ENCODE measurements around the gene CTU2. TPM values are rescaled to one million over a fixed set of nuclear protein-coding genes. Genes with fewer than 3 reads are reported as not detected.

The CTU2 gene
- 13.7 and 15.0 TPM in 2 replicates for total RNA-seq

DNA sequence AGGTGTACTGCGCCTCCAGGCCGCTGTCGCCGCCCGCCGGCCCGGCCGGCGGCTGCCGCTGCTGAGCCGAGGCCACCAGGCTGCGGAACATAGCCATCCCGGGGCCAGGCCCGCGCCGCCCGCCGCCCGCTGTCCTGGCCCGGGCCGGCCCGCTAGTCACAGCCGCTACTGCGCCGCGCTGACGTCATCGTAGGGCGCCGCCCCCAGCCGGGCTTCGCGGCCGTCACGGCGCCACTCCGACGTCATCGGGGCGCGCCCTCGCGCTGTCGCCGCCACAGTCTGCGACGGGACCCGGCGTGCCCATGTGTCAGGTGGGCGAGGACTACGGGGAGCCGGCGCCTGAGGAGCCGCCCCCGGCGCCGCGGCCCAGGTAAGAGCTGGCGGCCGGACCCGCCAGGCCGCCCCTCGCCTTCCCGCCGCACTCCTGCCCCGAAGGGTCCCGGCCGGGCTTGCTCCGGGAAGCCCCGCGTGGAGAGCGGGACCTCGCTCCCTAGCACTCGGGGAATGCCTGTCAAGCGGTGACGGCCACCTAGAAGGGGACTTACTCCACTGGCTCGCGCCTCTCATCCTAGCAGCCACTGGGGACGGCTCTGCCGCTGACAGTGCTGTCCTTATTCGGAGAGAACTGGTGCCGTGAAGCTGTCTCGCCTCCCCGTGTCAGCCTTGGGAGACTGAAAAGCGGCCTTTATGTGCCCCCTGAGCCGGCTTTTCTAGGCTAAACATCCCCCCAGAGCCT is at the start of gene CTU2, which contains the start of gene RNF166:
Gene CTU2, plus strand, starts transcription at position 275 of the 736 bp plus-strand sequence. Its CDS starts 28 bp downstream, at position 303.
Gene RNF166, minus strand, starts transcription at position 180 of the 736 bp plus-strand sequence. Its CDS starts 83 bp downstream, at position 97.

DNA sequence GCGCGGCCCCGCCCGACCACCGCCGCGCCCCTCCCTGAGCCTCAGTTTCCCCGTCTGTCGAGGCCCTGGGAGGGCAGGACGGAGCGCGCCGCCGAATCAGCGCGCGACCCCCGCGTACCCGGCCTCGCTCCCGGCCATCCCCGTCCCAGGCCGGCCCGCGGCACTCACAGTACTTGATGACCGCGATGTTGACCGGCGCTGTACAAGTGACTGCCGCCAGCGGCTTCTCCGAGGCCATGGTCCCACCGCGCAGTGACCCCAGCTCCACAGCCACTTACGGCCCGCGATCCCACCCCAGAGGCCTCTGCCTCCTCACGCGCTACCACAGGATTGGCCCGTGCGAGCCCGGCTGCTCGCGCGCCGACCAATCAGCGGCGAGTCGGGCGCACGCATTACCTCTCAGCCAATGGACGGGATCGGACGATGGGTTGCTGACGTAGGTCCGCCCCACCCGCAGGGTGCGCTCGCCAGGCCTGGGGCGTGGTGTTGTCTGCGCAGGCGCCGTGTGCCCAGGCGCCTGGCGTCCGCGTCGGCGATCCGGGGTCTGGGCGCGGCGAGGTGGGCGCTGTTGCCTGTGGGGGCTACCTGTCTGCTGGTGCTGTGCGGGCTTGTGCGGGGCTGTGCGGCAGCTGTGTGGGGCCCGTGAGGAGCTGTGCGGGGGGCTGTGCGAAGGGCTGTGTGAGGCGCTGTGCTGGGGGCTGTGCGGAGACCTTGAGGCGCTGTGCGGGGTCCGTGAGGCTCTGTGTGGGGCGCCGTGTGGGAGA is 43.3 kb upstream of the CTU2 start, which contains the start of gene MVD:
Gene MVD, minus strand, starts transcription at position 249 of the 764 bp plus-strand sequence. Its CDS starts 11 bp downstream, at position 238.

DNA sequence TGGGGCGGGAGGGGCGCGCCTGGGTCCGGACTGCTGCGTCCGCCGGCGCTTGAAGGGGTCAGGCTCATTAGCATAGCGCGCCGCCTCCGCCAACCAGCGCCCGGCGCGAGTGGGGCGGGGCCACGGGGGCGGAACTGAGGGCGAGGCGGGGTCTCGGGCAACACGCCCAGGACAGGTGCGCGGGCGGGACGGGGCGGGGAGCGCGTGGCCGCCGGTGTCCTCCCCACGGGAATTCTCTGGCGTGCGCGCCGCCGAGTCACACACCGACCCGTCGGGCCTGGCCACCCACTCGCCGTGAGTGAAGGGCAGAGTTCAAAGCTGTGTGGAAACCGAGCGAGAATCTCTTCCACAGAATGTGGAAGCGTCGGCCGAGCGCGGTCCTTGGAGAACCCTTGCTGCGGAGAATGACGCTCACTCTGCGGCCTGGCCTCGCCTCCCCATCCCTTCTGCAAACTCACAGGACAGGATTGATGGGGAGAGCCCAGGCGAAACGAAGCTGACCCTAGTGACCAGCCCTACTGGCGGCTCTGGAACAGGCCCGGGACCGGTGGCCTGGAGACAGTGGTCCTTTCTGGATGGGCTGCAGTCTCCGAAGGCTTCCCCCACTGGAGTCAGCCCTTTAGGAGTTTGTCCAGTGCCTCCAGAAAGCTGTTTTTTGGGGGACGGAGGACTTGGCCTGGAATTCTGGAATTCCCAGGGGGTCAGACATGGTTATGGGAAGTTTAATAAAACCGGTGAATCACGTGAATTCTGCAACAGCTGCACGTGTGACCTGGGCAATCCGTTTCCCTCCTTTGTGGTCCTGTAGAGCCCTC is 19.7 kb upstream of the CTU2 start, which contains the start of gene SNAI3:
Gene SNAI3, minus strand, starts transcription at position 69 of the 815 bp plus-strand sequence. CDS start 101 bp downstream, outside the sequence.

Other genes starting within 250 kb of the CTU2 start
- 16.2 and 18.2 TPM in 2 replicates for gene ZC3H18, start 136.1 kb upstream of the CTU2 start, total RNA-seq
- gene IL17C, start 67.9 kb upstream of the CTU2 start, total RNA-seq = not detected in 2 replicates
- 259 and 301 TPM in 2 replicates for gene CYBA, start 55.5 kb upstream of the CTU2 start, total RNA-seq
- gene MVD, start 43.4 kb upstream of the CTU2 start, total RNA-seq = 198 and 203 TPM in 2 replicates
- 0.70 and 0.71 TPM in 2 replicates for gene SNAI3, start 20.0 kb upstream of the CTU2 start, total RNA-seq
- gene RNF166, start 95 bp upstream of the CTU2 start, total RNA-seq = 19.7 and 24.0 TPM in 2 replicates
- 192 and 206 TPM in 2 replicates for gene PIEZO1, start 78.7 kb downstream of the CTU2 start, total RNA-seq
- 55.9 and 56.5 TPM in 2 replicates for gene CDT1, start 97.3 kb downstream of the CTU2 start, total RNA-seq
- gene APRT, start 105.4 kb downstream of the CTU2 start, total RNA-seq = 296 and 338 TPM in 2 replicates
- 10.1 and 18.1 TPM in 2 replicates for gene GALNS, start 150.4 kb downstream of the CTU2 start, total RNA-seq
- gene TRAPPC2L, start 150.6 kb downstream of the CTU2 start, total RNA-seq = 38.0 and 46.8 TPM in 2 replicates
- gene PABPN1L, start 160.2 kb downstream of the CTU2 start, total RNA-seq = not detected in 2 replicates